Measurements from ENCODE around the gene PCED1B. TPM values are rescaled to one million over a fixed set of nuclear protein-coding genes. Genes with fewer than 3 reads are reported as not detected.

PCED1B gene
- total RNA-seq, 1 donor from 2014 or later = 22.1 TPM

GRCh38 chr12:47067771-47068431 is 11.5 kb upstream of the PCED1B start:
- DNase-seq (ENCODE audit: low spot score) = no peak

GRCh38 chr12:47068539-47068938 is 10.9 kb upstream of the PCED1B start:
- DNase-seq (ENCODE audit: low spot score) = no peak

GRCh38 chr12:47070310-47070709 is 9.1 kb upstream of the PCED1B start:
- no peak for DNase-seq (ENCODE audit: low spot score)

- DNase-seq (ENCODE audit: low spot score) = no peak
These were observed 8.1 kb upstream of the PCED1B start for GRCh38 chr12:47071241-47071852.

- DNase-seq (ENCODE audit: low spot score) = no peak
These were observed 5.5 kb upstream of the PCED1B start for GRCh38 chr12:47073951-47074350.

GRCh38 chr12:47074757-47075156 is 4.7 kb upstream of the PCED1B start:
- no peak for DNase-seq (ENCODE audit: low spot score)

GRCh38 chr12:47075192-47076084 is 4.0 kb upstream of the PCED1B start:
- no peak for DNase-seq (ENCODE audit: low spot score)

- DNase-seq (ENCODE audit: low spot score) = no peak
These were observed 2.0 kb upstream of the PCED1B start for GRCh38 chr12:47077206-47078085.

GRCh38 chr12:47078086-47078395 is 1.4 kb upstream of the PCED1B start:
- DNase-seq (ENCODE audit: low spot score) = no peak

GRCh38 chr12:47078733-47079467 is 521 bp upstream of the PCED1B start:
- DNase-seq (ENCODE audit: low spot score) = peak; percentile 63

GRCh38 chr12:47079981-47080724 is 732 bp downstream of the PCED1B start:
- peak; percentile 72 for DNase-seq (ENCODE audit: low spot score)

- DNase-seq (ENCODE audit: low spot score) = peak; percentile 69
These were observed 1.5 kb downstream of the PCED1B start for GRCh38 chr12:47080725-47081502.

- DNase-seq (ENCODE audit: low spot score) = no peak
These were observed 2.9 kb downstream of the PCED1B start for GRCh38 chr12:47082283-47082682.

GRCh38 chr12:47082796-47083621 is 3.6 kb downstream of the PCED1B start:
- no peak for DNase-seq (ENCODE audit: low spot score)

- no peak for DNase-seq (ENCODE audit: low spot score)
These were observed 4.8 kb downstream of the PCED1B start for GRCh38 chr12:47084172-47084571.

- DNase-seq (ENCODE audit: low spot score) = no peak
These were observed 6.4 kb downstream of the PCED1B start for GRCh38 chr12:47085815-47086252.

- no peak for DNase-seq (ENCODE audit: low spot score)
These were observed 7.8 kb downstream of the PCED1B start for GRCh38 chr12:47087088-47087688.
